Iris pigment epithelial cell (primary cell): ENCODE results near the gene SEMA4A.
"Not testable (repeated sequence)": the region's sequence is repeated elsewhere in the genome, so short reads cannot be mapped to it uniquely, and the experiment has no call there.

Source experiments
- DNase-seq: peaks from one replicate; pipeline ENCODE4 v3.0.0-alpha.2; 2011; ENCODE audit warnings: low read depth

The SEMA4A gene

DNA sequence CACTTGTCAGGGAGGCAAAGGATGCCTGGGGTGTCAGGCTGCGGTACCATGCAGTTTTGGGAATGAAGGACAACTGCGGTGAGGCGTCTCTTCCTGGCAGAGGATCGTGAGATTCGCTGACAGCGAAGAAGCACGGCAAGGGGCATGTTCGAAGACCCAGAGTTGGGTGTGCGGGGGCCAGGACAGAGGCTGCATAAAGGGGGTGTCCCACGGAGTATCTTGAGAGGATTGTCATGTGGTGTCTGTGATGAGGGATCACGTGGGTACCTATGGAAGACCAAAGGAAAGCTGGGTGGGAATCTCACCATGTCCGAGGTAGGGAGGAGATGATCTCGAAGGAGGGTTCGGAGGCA lies 40.9 kb downstream of the SEMA4A start:
- peak; percentile 29 for DNase-seq

DNA sequence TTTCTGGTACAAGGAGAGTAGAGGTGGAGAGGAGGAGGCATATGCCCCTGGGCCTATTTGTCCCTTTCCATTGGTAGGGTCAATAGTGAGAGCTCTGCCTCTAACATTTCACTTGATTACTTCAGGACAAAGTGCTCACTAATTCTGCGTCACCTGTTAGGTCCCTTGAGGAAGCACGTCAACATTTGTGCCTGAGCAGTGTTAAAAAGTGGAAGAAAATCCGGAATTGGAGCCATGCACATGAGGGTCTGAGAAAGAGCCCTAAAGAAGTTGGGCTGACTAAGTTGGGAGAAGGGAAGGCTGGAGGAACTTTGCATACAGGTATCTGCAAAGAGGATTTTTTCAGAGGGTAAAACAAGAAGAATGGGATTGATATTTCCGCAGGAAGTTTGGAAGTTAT lies 42.5 kb downstream of the SEMA4A start:
- no peak for DNase-seq

DNA sequence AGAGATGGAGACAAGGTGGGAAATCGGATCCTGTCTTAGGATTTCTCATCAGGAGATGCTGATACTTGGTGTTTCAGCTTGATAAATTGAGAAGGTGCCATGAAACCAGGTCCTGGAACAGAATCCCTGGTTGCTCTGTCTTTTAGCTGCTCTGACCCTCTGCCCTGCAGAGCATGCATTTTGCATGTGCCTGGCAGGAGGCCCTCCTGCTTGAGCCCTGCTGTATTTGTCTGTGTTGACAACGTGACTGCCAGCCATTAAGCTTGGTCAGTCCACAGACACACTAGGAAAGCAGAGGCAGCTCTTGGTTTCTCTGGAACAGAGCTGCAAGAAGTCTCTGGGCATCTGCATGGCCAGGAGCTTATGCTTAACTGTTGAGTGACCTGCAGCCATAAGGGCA lies 43.1 kb downstream of the SEMA4A start:
- no peak for DNase-seq

DNA sequence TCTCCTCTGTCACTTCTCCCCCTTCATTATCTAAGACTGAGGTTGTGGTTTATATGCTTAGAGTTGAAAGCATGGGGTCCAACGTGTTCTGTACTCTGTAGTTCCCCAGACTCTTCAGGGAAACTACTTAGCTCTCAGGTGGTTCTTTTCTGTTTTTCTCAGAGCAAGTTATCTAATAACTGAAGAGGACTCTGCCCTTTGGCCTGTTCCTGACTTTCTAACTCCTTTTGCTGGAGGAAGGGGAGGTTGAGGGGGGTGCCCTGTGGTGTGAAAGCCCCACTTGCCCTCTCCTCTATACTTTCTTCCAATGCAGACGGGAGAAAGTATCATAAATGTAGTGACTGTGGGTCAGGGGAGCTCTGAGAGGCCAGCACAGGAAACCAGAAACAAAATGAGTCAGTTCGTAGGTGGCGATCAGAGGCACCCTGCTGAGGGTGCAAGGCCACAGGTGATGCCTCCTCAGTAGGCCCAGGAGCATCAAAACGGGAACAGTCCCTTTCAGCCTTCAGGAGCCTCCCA lies 45.5 kb downstream of the SEMA4A start:
- no peak for DNase-seq

DNA sequence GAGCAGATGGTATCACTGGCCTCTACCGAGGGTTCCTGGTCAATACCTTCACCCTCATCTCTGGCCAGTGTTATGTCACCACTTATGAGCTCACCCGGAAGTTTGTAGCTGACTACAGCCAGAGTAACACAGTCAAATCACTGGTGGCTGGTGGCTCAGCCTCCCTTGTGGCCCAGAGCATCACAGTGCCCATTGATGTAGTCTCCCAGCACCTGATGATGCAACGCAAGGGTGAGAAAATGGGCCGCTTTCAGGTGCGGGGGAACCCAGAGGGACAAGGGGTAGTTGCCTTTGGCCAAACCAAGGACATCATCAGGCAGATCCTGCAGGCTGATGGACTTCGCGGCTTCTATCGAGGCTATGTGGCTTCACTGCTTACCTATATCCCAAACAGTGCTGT lies 46.7 kb downstream of the SEMA4A start:
- no peak for DNase-seq

DNA sequence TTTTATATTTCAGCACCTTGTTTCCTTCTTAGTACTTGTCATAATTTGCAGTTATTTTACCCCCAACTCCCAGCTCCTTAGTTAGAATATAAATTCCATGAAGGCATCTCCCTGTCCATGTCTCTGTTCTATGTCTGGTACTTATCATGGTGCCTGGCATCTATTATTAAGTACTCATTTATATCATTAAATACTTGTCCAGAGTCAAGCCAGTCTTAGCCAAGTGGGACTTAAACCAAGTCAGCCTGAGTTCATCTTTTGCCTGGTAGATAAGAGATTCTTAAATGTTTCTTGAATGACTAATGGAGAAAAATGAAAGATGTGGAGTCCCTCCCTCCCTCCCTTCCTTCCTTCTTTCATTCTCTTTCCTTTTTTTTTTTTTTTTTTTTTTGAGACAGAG lies 49.9 kb downstream of the SEMA4A start:
- peak; percentile 83 for DNase-seq

DNA sequence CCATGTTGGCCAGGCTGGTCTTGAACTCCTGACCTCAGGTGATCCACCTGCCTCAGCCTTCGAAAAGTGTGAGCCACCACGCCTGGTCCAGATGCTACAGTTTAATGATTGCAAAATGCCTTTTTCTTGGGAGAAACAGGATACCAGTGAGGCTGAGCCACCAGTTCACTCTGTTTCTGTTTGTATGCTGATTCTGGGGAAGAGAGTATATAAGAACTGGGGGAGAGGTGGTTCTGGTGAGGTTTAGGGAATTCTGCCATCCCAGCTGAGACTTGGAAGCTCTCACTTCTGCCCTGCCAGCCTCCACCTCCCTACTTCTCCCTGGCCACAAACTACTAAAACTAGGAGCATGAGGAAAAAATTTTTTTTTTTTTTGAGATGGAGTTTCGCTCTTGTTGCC lies 51.3 kb downstream of the SEMA4A start:
- DNase-seq: peak; percentile 22

DNA sequence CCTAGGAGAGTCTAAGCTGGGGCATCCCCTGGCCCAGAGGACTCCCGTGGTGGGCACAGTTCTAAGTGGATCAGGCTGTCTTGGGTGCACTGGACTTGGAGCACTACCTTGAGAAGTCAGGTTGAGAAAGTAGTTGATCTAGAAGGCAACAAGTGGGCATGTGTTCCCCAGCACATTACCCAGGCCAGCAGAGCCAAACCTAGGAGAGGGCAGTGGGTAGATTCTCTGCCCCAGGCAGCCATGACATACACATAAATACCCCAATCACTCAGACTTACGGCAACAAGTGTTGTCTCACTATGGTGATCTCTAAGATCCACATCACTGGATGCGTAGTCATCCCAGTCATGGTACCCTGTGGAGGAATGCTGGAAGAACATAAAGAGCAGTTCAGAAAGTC lies 57.9 kb downstream of the SEMA4A start:
- DNase-seq: no peak

DNA sequence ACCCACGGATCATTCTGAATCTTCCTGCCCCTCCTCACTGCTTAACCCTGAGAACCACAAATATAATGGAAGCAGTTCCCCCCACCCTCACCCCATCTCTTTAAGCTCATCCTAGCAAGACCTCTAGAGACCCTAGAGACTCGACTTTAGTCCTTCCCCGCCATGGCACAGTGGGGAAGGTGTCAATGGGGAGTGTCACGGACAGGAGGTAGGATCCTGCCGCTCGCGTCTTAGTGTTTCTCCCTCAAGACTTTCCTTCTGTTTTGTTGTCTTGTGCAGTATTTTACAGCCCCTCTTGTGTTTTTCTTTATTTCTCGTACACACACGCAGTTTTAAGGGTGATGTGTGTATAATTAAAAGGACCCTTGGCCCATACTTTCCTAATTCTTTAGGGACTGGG lies 58.7 kb downstream of the SEMA4A start:
- DNase-seq: no peak

DNA sequence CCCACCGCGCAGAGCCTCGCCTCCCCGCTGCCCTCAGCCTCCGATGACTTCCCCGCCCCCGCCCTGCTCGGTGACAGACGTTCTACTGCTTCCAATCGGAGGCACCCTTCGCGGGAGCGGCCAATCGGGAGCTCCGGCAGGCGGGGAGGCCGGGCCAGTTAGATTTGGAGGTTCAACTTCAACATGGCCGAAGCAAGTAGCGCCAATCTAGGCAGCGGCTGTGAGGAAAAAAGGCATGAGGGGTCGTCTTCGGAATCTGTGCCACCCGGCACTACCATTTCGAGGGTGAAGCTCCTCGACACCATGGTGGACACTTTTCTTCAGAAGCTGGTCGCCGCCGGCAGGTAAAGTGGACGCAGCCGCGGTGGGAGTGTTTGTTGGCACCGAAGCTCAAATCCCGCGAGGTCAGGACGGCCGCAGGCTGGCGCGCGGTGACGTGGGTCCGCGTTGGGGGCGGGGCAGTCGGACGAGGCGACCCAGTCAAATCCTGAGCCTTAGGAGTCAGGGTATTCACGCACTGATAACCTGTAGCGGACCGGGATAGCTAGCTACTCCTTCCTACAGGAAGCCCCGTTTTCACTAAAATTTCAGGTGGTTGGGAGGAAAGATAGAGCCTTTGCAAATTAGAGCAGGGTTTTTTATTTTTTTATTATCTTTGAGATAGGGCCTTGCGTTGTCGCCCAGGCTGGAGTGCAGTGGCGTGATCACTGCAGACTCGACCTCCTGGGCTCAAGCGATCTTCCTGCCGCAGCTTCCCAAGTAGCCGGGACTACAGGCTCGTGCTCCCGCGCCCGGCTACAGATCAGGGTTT lies 59.7 kb downstream of the SEMA4A start, which contains the start of gene PMF1:
Gene PMF1, plus strand, starts transcription at position 175 of the 811 bp plus-strand sequence. Its CDS starts 9 bp downstream, at position 184.
- peak; percentile 98 for DNase-seq

DNA sequence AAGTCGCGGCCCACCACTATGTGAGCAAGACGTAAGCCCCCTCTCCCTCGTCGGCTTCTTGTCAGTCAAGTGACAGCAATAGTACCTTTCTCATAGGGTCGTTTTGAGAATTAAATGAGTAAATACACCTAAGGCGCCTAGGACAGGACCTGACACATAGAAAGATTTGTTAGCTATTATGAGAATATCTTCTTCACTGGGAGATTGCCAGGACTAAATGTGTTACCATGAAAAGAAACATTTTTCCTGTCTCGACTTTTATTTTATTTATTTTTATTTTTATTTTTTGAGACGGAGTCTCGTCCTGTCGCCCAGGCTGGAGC lies 60.2 kb downstream of the SEMA4A start:
- no peak for DNase-seq

DNA sequence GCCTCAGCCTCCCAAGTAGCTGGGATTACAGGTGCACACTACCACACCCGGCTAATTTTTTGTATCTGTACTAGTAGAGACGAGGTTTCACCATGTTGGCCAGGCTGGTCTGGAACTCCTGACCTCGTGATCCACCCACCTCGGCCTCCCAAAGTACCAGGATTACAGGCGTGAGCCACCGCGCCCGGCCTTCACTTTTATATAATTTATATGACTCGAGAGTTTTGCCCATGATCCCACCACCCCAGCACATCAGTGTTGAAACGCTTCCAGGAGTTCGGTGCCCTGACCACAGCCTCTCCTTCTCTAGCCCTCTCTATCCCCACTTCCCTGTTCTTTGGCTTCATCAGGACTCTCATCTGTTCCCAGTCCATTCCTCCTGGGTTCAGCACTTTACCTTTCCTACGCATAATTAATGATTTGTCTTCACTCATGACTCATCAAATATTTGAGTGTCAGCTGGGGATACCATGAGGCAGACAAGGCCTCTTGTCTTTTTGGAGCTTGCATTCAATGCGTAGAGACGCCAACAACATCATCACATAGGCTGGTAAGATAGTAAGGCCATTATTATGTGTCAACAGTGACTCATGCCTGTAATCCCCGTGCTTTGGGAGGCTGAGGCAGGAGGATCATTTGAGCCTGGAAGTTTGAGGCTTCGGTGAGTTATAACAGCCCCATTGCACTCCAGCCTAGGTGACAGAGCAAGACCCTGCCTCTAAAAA lies 60.8 kb downstream of the SEMA4A start:
- DNase-seq: peak; percentile 79

DNA sequence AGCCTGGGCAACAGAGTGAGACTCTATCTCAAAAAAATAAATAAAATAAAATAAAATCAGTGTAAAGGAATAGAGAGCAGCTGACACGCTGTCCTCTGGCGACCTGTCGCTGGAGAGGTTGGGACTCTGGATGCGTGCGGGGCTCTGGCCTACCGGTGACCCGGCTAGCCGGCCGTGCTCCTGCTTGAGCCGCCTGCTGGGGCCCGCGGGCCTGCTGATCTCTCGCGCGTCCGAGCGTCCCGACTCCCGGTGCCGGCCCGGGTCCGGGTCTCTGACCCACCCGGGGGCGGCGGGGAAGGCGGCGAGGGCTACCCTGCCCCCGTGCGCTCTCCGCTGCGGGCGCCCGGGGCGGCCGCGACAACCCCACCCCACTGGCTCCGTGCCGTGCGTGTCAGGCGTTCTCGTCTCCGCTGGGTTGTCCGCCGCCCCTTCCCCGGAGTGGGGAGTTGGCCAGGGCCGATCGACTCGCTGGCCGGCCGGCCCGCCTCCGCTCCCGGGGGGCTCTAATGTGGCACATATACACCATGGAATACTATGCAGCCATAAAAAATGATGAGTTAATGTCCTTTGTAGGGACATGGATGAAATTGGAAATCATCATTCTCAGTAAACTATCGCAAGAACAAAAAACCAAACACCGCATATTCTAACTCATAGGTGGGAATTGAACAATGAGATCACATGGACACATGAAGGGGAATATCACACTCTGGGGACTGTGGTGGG lies 63.1 kb downstream of the SEMA4A start:
- DNase-seq: not testable (repeated sequence)

DNA sequence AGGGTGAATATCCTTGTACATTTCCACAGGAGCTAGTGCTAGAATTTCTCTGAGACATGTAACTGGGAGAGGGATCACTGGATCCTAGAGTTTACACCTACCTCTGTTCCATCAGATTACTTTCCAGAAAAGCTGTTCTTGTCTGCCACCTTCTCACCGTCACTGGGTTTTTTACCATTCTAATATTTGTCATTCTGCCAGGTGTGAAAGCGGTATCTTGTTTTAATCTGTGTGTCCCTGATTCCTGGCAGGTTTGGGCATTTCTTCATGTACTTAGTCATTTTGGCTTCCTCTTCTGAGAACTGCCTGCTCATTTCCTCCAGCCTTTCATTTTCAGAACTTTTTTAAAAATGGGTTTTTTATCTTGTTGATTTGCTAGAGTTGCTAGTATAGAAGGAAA lies 64.5 kb downstream of the SEMA4A start:
- DNase-seq: peak; percentile 45

DNA sequence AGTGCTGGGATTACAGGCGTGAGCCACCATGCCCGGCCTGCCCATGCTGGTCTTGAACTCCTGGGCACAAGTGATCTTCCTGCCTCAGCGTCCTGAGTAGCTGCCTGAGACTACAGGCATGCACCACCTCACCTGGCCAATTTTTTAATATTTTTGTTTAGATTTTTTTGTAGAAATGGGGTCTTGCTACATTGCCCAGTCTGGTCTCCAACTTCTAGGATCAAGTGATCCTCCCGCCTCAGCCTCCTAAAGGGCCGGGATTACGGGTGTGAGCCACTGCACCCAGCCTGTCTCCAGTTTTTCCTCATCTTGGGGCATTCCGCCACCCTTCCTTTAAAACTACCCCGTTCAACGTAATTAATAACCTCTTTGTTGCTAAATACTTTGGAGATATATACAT lies 66.8 kb downstream of the SEMA4A start:
- no peak for DNase-seq

DNA sequence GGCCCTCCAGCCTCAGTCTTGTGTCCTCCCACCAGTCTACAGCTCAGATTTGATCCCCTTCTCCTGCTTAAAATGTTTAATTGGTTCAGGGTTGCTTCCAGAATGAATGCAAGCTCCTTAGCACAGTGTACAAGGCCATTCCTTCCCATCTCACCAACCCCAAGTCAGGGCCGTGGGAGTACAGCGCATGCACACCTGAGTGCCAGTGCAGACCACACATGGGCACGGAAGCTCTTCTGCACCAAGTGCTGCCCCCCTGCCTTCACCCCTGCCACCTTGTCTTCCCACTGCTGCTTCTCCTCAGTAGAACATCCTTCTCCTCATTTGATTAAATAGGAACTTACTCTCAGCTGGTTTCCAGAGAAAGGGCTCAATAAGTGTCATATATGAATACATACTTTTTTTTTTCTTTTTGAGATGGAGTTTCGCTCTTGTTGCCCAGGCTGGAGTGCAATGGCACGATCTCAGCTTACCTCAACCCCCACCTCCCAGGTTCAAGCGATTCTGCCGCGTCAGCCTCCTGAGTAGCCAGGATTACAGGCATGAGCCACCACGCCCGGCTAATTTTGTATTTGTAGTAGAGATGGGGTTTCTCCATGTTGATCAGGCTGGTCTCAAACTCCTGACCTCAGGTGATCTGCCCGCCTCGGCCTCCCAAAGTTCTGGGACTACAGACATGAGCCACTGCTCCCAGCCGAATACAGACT lies 68.8 kb downstream of the SEMA4A start:
- DNase-seq: no peak

DNA sequence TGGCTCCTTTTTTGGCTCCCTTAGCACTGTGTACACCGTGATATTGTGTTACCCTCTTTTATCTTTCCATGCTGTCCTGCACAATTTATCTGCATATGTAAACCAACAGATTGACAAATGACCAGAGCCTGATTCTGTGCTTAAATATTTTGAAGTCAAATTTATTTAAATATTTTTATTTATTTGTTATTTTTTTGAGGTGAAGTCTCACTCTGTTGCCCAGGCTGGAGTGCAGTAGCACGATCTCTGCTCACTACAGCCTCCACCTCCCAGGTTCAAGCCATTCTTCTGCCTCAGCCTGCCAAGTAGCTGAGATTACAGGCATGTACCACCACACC lies 72.3 kb downstream of the SEMA4A start:
- no peak for DNase-seq

DNA sequence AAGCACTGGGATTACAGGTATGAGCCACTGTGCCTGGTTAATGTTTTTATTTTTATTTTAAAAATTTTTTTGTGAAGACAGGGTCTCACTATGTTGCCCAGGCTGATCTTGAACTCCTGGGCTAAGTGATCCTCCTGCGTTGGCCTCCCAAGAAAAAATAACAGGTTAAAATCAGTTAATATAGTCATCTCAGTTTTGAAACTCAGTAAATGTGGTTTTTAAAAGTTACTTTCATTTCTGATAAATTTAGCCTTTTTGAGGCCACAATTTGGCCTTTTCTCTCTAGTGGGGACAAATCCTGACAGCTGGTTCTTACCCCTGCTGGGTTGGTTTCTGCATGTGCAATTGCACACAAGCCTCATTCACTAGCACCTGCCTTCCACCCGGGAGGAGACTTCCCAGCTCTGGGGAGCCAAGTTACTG lies 72.7 kb downstream of the SEMA4A start:
- DNase-seq: no peak

DNA sequence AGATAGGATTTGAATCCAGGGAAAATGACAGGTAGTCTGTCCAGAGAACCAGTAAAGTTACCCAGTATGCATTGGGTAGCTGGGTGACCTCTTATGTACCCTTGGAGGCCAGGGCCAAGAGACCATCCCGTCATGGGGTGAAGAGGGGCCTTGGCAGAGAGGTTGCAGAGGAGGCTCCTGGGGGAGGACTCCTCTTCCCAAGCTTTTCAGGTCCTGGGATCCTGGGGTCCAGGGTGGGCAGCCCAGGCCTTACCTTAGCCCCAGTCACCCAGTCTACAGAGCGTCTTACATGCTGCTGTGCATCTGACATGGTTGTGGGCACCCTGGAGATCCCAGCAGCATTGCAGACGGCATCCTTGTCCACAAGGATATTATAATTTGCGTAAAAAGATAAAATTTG lies 73.4 kb downstream of the SEMA4A start:
- DNase-seq: no peak
